Right cardiac atrium (tissue), 5 donors: Measurements from ENCODE around the gene ATP1A2. TPM values are rescaled to one million over a fixed set of nuclear protein-coding genes. Genes with fewer than 3 reads are reported as not detected.

Experiments
- ATAC-seq, 2 donors: fragments of 200-7000 bp; cut with Tn5 transposase; one replicate each; pipeline versions ENCODE4 v1.8.0 to v1.9.1; 2020; ENCODE audit warnings: moderate library complexity in 2 of 2, mild to moderate bottlenecking in 1 of 2
- DNase-seq, 3 donors: peaks; one replicate each; pipeline ENCODE4 v3.0.0-alpha.2; 2020
- H3K27ac ChIP-seq: one replicate; pipeline ENCODE4 v1.5.1; 2013; ENCODE audit warnings: mild to moderate bottlenecking, low read length, control low read depth, moderate library complexity
- H3K27me3 ChIP-seq: one replicate; pipeline ENCODE4 v1.6.1; 2013; ENCODE audit not compliant: control insufficient read depth, insufficient read depth
- H3K4me1 ChIP-seq: one replicate; pipeline ENCODE4 v1.6.1; 2013; ENCODE audit warnings: low read length; ENCODE audit not compliant: control insufficient read depth, insufficient read depth
- H3K4me3 ChIP-seq: one replicate; pipeline ENCODE4 v1.5.1; 2013; ENCODE audit warnings: low read length, control low read depth
- H3K9me3 ChIP-seq: one replicate; pipeline ENCODE4 v1.6.1; 2013; ENCODE audit warnings: low read length; ENCODE audit not compliant: control insufficient read depth
- WGBS: extraction: QIAGEN DNeasy Blood & Tissue Kit; methylation state at CpG from one replicate; pipeline ENCODE4 v1.1.7; 2013; 5-methylcytosine and 5-hydroxymethylcytosine counted together
- intact Hi-C, 4 donors: fragments of 100-400 bp; cut with DNase I; formaldehyde crosslinking; loops; one replicate each; pipeline versions ENCODE4 v1.11.0 to v1.14.0; 2022 to 2023
- long read RNA-seq, 4 donors: library from polyadenylated mRNA; unstranded; transcript quantifications; one replicate each; pipeline ENCODE4 v2.0.0, GENCODE V29; 2020 to 2021
- polyA plus RNA-seq: library from polyadenylated mRNA; stranded (reverse); fragments of 200-250 nt; gene quantifications from one replicate; pipeline ENCODE4 v1.2.3, GENCODE V29; 2013
- total RNA-seq, 4 donors: library from RNA; stranded (reverse); fragmentation: NEBNext Ultra II Directional; extraction: Animal tissue kit (Norgen Biotek cat#: 25700); gene quantifications; one replicate each; pipeline ENCODE4 v1.2.1, GENCODE V29; 2021
- donor health status: healthy with polysubstance abuse.
- donor health status: DM: no; HTN: yes; CAD: no.
- donor health status: DM: no; HTN: no; CAD: no.
- donor health status: DM: no; HTN: yes; CAD: no; lungs with severe emphysema.
- donor health status: DM: yes; HTN: yes; CAD: no.

ATP1A2 gene
- total RNA-seq = 100 to 1,000 TPM; 150 to 323 (median 257) TPM
- 89.6 TPM for polyA plus RNA-seq
- long read RNA-seq, donor 1, full-length matches to known transcripts = 57 of 433 reads
- long read RNA-seq, donor 1, partial matches to known transcripts = 289 of 433 reads
- long read RNA-seq, donor 1, other reads (novel, unspliced or antisense) = 87 of 433 reads
- long read RNA-seq, donor 2, full-length matches to known transcripts = 33 of 169 reads
- long read RNA-seq, donor 2, partial matches to known transcripts = 125 of 169 reads
- long read RNA-seq, donor 2, other reads (novel, unspliced or antisense) = 11 of 169 reads
- long read RNA-seq, donor 3, full-length matches to known transcripts = 133 of 513 reads
- long read RNA-seq, donor 3, partial matches to known transcripts = 354 of 513 reads
- long read RNA-seq, donor 3, other reads (novel, unspliced or antisense) = 26 of 513 reads
- long read RNA-seq, donor 4, full-length matches to known transcripts = 51 of 193 reads
- long read RNA-seq, donor 4, partial matches to known transcripts = 131 of 193 reads
- long read RNA-seq, donor 4, other reads (novel, unspliced or antisense) = 11 of 193 reads

- Histone ChIP-seq H3K9me3 (no peaks in the 10 kb centered on the region), H3K4me1 (peaks cover 7% of the 10 kb centered on the region), H3K27ac (peak within 1 kb of the TSS; percentile 82), H3K4me3 (peak within 1 kb of the TSS; percentile 40), H3K27me3 (no peaks in the 10 kb centered on the region)
- intact Hi-C loops = no loop called here
- WGBS = 29% methylated on average over 16 of the region's 16 CpGs
- peak in 2 of 3 donors; percentile 72 to 80 for DNase-seq
- ATAC-seq = peak; percentile 61 to 66
Measured at GRCh38 chr1:160115545-160116282, at the start of gene ATP1A2. TSS of gene ATP1A2 (plus strand) at chr1:160115759. CDS start at chr1:160115862, 103 bp downstream.

- ATAC-seq (no peak), DNase-seq (no peak)
- 54% methylated on average over 6 of the region's 6 CpGs for WGBS
- Histone ChIP-seq H3K9me3 (no peaks in the 10 kb centered on the region), H3K4me1 (no peaks in the 10 kb centered on the region), H3K27me3 (no peaks in the 10 kb centered on the region), H3K27ac (no peak overlapping the region), H3K4me3 (no peak overlapping the region)
- intact Hi-C loops = no loop called here
Measured at GRCh38 chr1:160066829-160067745, 48.5 kb upstream of the ATP1A2 start.

- Histone ChIP-seq H3K27ac (no peak overlapping the region), H3K9me3 (no peaks in the 10 kb centered on the region), H3K27me3 (no peaks in the 10 kb centered on the region), H3K4me3 (no peak overlapping the region), H3K4me1 (no peaks in the 10 kb centered on the region)
- DNase-seq (no peak), ATAC-seq (no peak)
- 65% methylated on average over 5 of the region's 5 CpGs for WGBS
- intact Hi-C loops = no loop called here
Measured at GRCh38 chr1:160068225-160068624, 47.3 kb upstream of the ATP1A2 start.

- peak in 1 of 3 donors; percentile 28 for DNase-seq
- intact Hi-C loops = no loop called here
- no peaks in the 10 kb centered on the region for H3K9me3 ChIP-seq
- no peaks in the 10 kb centered on the region for H3K27me3 ChIP-seq
- 10% methylated on average over 32 of the region's 32 CpGs for WGBS
- H3K4me3 ChIP-seq = peak within 1 kb of the TSS; percentile 75
- H3K27ac ChIP-seq = no peak within 1 kb of the TSS
- H3K4me1 ChIP-seq = no peaks in the 10 kb centered on the region
- ATAC-seq = peak in 1 of 2 donors; percentile 6
Measured at GRCh38 chr1:160069460-160070231, 45.9 kb upstream of the ATP1A2 start, which contains the start of gene KCNJ10. TSS of gene KCNJ10 (minus strand) at chr1:160070160. CDS start at chr1:160042532, 27,628 bp downstream.

GRCh38 chr1:160070243-160071163 lies 45.1 kb upstream of the ATP1A2 start:
- no peaks in the 10 kb centered on the region for H3K9me3 ChIP-seq
- H3K27me3 ChIP-seq = no peaks in the 10 kb centered on the region
- ATAC-seq (peak; percentile 96 to 97), DNase-seq (peak; percentile 84 to 93 (median 92))
- intact Hi-C loops = no loop called here
- H3K4me1 ChIP-seq = no peaks in the 10 kb centered on the region
- no peak overlapping the region for H3K27ac ChIP-seq
- 1% methylated on average over 46 of the region's 46 CpGs for WGBS
- H3K4me3 ChIP-seq = peak overlapping the region; percentile 75

GRCh38 chr1:160071289-160071688 lies 44.3 kb upstream of the ATP1A2 start:
- intact Hi-C loops = no loop called here
- H3K27ac ChIP-seq = no peak overlapping the region
- ATAC-seq = no peak
- no peaks in the 10 kb centered on the region for H3K4me1 ChIP-seq
- 85% methylated on average over 5 of the region's 5 CpGs for WGBS
- no peaks in the 10 kb centered on the region for H3K9me3 ChIP-seq
- H3K4me3 ChIP-seq = no peak overlapping the region
- no peaks in the 10 kb centered on the region for H3K27me3 ChIP-seq
- no peak for DNase-seq

GRCh38 chr1:160074865-160075264 lies 40.7 kb upstream of the ATP1A2 start:
- no peak overlapping the region for H3K27ac ChIP-seq
- H3K9me3 ChIP-seq = no peaks in the 10 kb centered on the region
- 72% methylated on average over 4 of the region's 4 CpGs for whole genome bisulfite sequencing
- intact Hi-C loops = no loop called here
- no peak for ATAC-seq
- H3K27me3 ChIP-seq = no peaks in the 10 kb centered on the region
- H3K4me1 ChIP-seq = no peaks in the 10 kb centered on the region
- no peak for DNase-seq
- no peak overlapping the region for H3K4me3 ChIP-seq

GRCh38 chr1:160075836-160076235 lies 39.7 kb upstream of the ATP1A2 start:
- WGBS = 50% methylated on average over 2 of the region's 2 CpGs
- no peaks in the 10 kb centered on the region for H3K9me3 ChIP-seq
- H3K4me3 ChIP-seq = no peak overlapping the region
- H3K27ac ChIP-seq = no peak overlapping the region
- H3K27me3 ChIP-seq = no peaks in the 10 kb centered on the region
- ATAC-seq (no peak), DNase-seq (no peak)
- no peaks in the 10 kb centered on the region for H3K4me1 ChIP-seq
- intact Hi-C loops = no loop called here

- ATAC-seq (no peak), DNase-seq (no peak)
- Histone ChIP-seq H3K27ac (no peak overlapping the region), H3K27me3 (no peaks in the 10 kb centered on the region), H3K4me3 (no peak overlapping the region), H3K9me3 (no peaks in the 10 kb centered on the region), H3K4me1 (no peaks in the 10 kb centered on the region)
- WGBS = 81% methylated on average over 3 of the region's 3 CpGs
- intact Hi-C loops = no loop called here
Measured at GRCh38 chr1:160076295-160076694, 39.3 kb upstream of the ATP1A2 start.
